ENCODE results near the gene SLC9A8. TPM values are rescaled to one million over a fixed set of nuclear protein-coding genes. Genes with fewer than 3 reads are reported as not detected.

Gene SLC9A8
- total and polyA plus RNA-seq, 7 donors = 6.1 to 19.4 (median 10.6) TPM

GRCh38 chr20:49937027-49937929, 124.7 kb downstream of the SLC9A8 start:
- TF ChIP-seq CTCF (IDR thresholded peaks at IDR 0.05) = no peak
- no peaks in the 10 kb centered on the region for H3K27me3 ChIP-seq (ENCODE audit: insufficient read depth in 3 of 3, low read length in 2 of 3)
- ATAC-seq (peak in 3 of 4 donors; percentile 14 to 16 (median 14)), DNase-seq (no peak)
- H3K27ac ChIP-seq = peak overlapping the region; percentile 99
- H3K4me3 ChIP-seq = peak overlapping the region; percentile 94
- H3K36me3 ChIP-seq (ENCODE audit: insufficient read depth in 1 of 2, low read depth in 1 of 2) = peaks cover 5 to 39% of the 10 kb centered on the region in 2 donors
- peaks cover 54% of the 10 kb centered on the region for H3K4me1 ChIP-seq
- no peaks in the 10 kb centered on the region for H3K9me3 ChIP-seq
- 8 to 15% (median 9%) methylated on average over 12 of the region's 12 CpGs for WGBS, 3 donors
- intact Hi-C loops (cut with DNase I) = no loop called here

- WGBS, 3 donors = 37 to 42% (median 41%) methylated on average over 12 of the region's 12 CpGs
- ATAC-seq (no peak), DNase-seq (peak; percentile 60 to 72)
- intact Hi-C loops (cut with DNase I) = no loop called here
- Histone ChIP-seq H3K9me3 (no peaks in the 10 kb centered on the region), H3K27ac (peak overlapping the region; percentile 99), H3K4me1 (peaks cover 57% of the 10 kb centered on the region), H3K36me3 (ENCODE audit: insufficient read depth in 1 of 2, low read depth in 1 of 2) (peaks cover 6 to 51% of the 10 kb centered on the region in 2 donors), H3K27me3 (ENCODE audit: insufficient read depth in 3 of 3, low read length in 2 of 3) (no peaks in the 10 kb centered on the region), H3K4me3 (peak overlapping the region; percentile 94)
- no peak for TF ChIP-seq CTCF (IDR thresholded peaks at IDR 0.05)
Observed at GRCh38 chr20:49938173-49939163, 125.8 kb downstream of the SLC9A8 start.

- H3K9me3 ChIP-seq = no peaks in the 10 kb centered on the region
- TF ChIP-seq CTCF (IDR thresholded peaks at IDR 0.05) = no peak
- no peak overlapping the region for H3K27ac ChIP-seq
- peaks cover 63% of the 10 kb centered on the region for H3K4me1 ChIP-seq
- intact Hi-C loops (cut with DNase I) = no loop called here
- no peaks in the 10 kb centered on the region for H3K27me3 ChIP-seq (ENCODE audit: insufficient read depth in 3 of 3, low read length in 2 of 3)
- DNase-seq (no peak), ATAC-seq (no peak)
- WGBS, 3 donors = 86 to 94% (median 89%) methylated on average over 15 of the region's 15 CpGs
- H3K36me3 ChIP-seq (ENCODE audit: insufficient read depth in 1 of 2, low read depth in 1 of 2) = peaks cover 11 to 79% of the 10 kb centered on the region in 2 donors
- peak overlapping the region; percentile 1 for H3K4me3 ChIP-seq
Observed at GRCh38 chr20:49941456-49941855, 128.8 kb downstream of the SLC9A8 start.

Other genes starting within 250 kb of the SLC9A8 start
- gene PTGIS, start 244.7 kb upstream of the SLC9A8 start, total RNA-seq = 10 to 100 TPM in 2 of 4 donors, 1 to 10 TPM in 2; 8.0 to 26.5 (median 13.3) TPM
- 1 to 10 TPM; 2.7 to 4.1 (median 3.6) TPM for gene PTGIS, start 244.7 kb upstream of the SLC9A8 start, polyA plus RNA-seq
- gene B4GALT5, start 99.0 kb upstream of the SLC9A8 start, total RNA-seq = 100 to 1,000 TPM in 2 of 4 donors, 10 to 100 TPM in 2; 49.3 to 284 (median 92.5) TPM
- gene B4GALT5, start 99.0 kb upstream of the SLC9A8 start, polyA plus RNA-seq = 10 to 100 TPM; 32.0 to 75.3 (median 72.3) TPM
- gene SPATA2, start 102.7 kb downstream of the SLC9A8 start, total RNA-seq = 10 to 100 TPM in 2 of 4 donors, 1 to 10 TPM in 2; 6.7 to 16.3 (median 10.3) TPM
- gene SPATA2, start 102.7 kb downstream of the SLC9A8 start, polyA plus RNA-seq = 10 to 100 TPM in 1 of 3 donors, 1 to 10 TPM in 2; 7.8 to 15.0 (median 8.1) TPM
- 100 to 1,000 TPM in 1 of 4 donors, 10 to 100 TPM in 3; 67.0 to 104 (median 82.4) TPM for gene RNF114, start 123.6 kb downstream of the SLC9A8 start, total RNA-seq
- 10 to 100 TPM; 30.8 to 83.6 (median 79.7) TPM for gene RNF114, start 123.6 kb downstream of the SLC9A8 start, polyA plus RNA-seq
- gene SNAI1, start 170.2 kb downstream of the SLC9A8 start, total RNA-seq = 1 to 10 TPM in 2 of 4 donors, under 1 TPM in 2; 0.75 to 3.0 (median 1.9) TPM
- 1 to 10 TPM in 2 of 3 donors, under 1 TPM in 1; 0.49 to 4.6 (median 1.1) TPM for gene SNAI1, start 170.2 kb downstream of the SLC9A8 start, polyA plus RNA-seq